Lower leg skin (tissue), 3 donors: ENCODE results near the gene SLC5A6.

ENCODE experiments used
- CTCF ChIP-seq, 3 donors: fragments of 450-650 bp; IDR thresholded peaks; one replicate each; pipeline ENCODE4 v1.5.1; 2016; ENCODE audit warnings: antibody characterized with exemption in 3 of 3, mild to moderate bottlenecking in 3 of 3, moderate library complexity in 2 of 3
- POLR2A ChIP-seq, 2 donors: fragments of 450-650 bp; IDR thresholded peaks; one replicate each; pipeline ENCODE4 v1.6.1; 2016 to 2017; ENCODE audit warnings: antibody characterized with exemption in 2 of 2, mild to moderate bottlenecking in 1 of 2, moderate library complexity in 1 of 2

GRCh38 chr2:27225526-27225925 lies 13.5 kb upstream of the SLC5A6 start:
- no peak for TF ChIP-seq CTCF (IDR thresholded peaks at IDR 0.05)
- no peak for TF ChIP-seq POLR2A (IDR thresholded peaks at IDR 0.05)
